Raji (cell line): ENCODE results near the gene PRKN.

Source experiments
- POLR2A ChIP-seq: IDR thresholded peaks from 2 replicates; pipeline ENCODE4 v1.6.1; 2011; ENCODE audit warnings: low read depth, low read length, control low read depth; ENCODE audit not compliant: insufficient read depth

The PRKN gene

DNA sequence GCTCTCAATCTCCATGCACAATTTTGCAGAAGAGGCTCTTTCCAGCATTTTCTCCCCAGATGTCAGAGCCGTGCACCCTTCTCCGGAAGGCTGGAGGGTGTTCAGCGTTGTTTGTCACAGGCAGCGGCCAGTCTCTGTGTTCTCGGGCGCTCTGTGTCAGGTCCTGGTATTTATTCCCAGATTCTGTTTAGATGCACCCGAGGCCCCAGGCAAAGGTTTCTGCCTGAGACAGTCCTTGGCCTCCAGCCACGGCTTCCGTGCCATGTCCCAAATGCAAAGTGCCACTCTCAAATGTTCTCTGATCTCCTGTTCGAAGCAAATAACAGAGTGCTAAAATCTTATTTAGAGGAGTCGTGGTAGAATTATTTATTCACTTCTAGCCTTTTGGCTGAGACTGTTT, 1313.4 kb downstream of the PRKN start:
- no peak for TF ChIP-seq POLR2A

DNA sequence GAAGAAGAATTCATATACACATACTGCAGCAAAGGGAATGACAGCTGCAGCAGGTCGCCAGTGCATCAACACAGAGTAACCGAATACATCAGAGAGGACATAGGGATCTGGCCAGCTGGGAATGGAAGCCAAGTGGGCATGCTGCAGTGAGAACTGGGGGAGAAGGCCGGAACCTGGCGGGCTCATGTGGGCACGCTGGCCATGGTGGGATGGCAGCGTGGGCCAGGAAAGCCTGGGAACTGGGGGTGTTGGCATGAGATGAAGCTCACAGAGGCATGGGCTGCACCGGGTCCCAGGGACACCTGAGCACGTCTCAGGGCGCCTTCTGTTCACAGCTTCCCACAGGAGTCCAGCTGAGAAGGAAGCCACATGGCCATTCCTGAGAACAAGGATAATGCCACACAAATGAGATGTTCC, 1314.2 kb downstream of the PRKN start:
- TF ChIP-seq POLR2A = no peak

DNA sequence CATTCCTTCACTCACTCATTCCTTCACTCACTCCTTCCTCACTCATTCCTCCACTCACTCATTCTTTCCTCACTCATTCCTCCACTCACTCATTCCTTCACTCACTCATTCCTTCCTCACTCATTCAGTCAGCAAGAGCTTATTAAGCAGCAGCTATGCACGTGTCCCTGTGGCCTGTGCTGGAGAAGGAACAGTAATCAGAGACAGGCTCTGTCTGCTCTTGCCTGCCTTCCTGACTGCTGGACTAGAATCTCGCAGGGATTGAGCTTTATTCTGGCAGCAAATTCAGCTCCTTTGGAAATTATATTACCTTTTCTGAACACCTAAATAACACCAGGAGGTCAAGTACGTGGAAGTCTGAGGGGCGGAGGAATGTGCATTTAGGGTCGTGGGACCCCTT, 1314.8 kb downstream of the PRKN start:
- TF ChIP-seq POLR2A = no peak

DNA sequence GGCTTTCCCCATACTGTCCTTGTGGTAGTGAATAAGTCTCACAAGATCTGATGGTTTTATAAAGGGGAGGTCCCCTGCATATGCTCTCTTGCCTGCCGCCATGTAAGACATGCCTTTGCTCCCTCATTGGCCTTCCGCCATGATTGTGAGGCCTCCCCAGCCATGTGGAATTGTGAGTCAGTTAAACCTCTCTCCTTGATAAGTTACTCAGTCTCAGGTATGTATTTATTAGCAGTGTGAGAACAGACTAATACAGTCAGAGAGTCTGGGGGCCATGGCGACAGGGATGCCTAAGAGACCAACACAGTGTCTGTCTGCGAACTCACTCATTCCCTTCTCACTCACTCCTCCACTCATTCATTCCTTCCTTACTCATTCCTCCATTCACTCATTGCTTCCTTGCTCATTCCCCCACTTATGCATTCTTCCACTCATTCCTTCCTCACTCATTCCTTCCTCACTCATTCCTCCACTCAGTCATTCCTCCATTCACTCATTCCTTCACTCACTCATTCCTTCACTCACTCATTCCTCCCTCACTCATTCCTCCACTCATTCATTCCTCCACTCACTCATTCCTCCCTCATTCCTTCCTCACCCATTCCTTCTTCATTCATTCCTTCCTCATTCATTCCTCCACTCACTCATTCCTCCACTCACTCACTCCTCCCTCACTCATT, 1316.2 kb downstream of the PRKN start:
- no peak for TF ChIP-seq POLR2A

DNA sequence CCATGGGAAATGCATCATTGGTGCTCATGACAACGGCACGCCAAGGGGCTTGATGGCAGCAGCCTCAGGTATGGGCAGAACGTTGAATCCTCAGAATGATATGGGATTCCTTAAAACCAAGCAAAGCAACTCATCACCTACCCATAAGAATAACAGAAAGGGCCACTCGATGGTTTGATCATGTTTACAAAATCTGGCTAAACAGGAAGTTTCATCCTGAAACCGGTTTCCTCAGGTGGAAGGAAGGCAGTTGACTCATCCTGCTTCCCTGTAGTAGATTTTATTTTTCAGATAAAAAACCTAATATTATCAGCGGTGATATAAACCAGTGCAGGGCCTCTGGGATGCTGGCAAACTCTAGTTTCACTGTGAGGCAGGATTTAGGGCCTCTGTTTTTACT, 1316.8 kb downstream of the PRKN start:
- TF ChIP-seq POLR2A = no peak

DNA sequence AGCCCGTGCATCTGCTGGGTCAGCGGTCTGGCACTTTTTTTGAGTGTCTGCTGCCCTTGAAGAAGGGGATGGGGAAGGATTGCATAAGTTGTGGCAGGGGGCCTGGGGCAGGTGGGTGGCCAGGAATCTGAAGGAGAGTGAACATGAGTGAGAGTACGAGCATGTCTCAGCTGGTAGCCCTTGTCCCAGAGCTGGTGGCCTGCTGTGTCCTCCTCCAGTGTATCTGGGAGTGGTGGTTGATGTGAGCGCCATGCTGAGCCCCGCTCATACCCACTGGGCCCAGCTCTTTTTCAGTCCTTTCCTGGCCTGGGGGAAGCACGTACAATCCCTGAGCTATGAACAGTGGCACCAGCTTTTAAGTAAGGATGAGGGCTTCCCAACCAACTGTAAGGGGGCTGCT, 1317.5 kb downstream of the PRKN start:
- TF ChIP-seq POLR2A = no peak

DNA sequence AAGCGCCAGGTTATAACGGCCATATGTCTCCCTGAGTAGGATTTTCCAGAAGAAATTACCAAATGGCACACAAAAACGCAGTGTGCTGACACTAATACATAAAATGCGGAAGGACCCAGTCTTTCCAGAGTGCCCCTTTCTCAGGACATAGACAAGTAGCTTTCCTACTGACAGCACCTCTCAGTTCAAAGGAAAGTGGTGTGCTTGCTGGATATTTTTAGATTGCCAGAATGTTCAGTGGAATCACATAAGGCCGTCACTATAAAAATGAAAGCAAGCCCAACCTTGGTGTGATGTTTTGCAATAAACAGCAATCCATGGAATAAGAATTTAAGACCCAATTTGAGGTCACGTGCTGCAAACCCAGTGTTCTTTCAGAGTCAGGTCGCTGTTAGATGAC, 1318.2 kb downstream of the PRKN start:
- TF ChIP-seq POLR2A = no peak

DNA sequence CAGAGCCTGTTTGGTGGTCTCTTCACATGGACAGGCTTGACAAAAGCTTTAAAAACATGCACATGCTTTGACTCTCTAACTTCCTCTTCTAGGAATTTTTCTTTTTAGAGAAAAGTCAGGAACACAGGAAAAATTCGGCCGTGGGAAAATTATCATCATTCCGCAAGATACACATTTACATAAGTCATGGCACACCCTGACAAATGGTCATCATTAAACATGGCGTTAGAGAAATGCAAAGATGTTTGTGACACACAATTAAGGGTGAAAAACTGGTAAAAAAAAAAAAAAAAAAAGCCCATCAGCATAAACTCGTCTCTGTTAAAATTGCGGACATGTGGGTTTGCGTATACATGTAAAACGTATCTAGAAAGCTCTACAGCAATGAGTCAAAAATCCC, 1319.5 kb downstream of the PRKN start:
- no peak for TF ChIP-seq POLR2A

DNA sequence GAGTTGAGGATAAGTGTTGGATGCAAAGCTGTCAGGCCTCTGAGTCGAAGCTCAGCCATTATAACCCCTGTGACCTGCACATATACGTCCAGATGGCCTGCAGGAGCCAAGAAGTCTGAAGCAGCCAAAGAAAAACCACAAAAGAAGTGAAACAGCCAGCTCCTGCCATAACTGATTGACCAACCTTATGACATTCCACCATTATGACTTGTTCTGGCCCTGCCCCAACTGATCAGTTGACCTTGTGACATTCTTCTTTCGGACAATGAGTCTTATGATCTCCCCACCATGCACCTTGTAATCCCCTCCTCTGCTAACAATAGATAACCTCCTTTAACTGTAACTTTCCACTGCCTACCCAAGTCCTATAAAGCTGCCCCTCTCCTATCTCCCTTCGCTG, 1320.0 kb downstream of the PRKN start:
- no peak for TF ChIP-seq POLR2A

DNA sequence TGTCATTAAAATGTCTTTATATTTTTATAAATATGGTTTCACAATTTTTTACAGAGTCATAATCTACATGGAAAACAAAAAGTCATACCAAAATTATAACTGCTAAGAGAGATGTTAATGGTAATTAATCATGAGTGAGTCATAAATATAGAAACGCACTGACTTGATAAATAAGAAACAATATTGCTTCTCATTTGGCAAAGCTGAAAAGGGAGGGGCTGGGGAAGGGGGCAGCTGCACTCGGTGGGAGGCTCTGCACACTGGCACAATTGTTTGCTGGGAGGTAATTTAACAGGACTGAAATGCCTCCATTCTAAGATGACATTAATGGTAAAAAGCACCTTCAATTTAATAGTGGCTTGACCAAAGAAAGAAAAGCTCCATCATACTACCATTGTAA, 1320.5 kb downstream of the PRKN start:
- no peak for TF ChIP-seq POLR2A

DNA sequence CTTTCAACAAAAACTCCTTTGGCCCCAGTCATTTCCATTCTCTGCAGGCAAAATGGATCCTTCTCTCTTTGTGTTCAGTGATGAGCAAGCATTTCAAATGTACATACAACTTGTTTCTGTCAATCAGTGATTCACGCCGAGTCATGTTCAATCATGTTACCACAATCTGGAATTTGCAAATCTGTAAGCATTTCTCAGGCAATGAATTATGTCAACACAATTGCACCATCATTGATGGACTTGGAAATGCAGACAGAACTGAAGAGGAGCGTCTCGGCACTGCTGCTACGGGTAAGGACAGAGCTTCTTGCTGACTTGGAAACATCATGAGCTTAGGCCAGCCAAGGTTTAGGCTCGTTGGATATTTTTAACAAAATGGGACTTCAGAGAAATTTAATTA, 1320.9 kb downstream of the PRKN start:
- TF ChIP-seq POLR2A = no peak

DNA sequence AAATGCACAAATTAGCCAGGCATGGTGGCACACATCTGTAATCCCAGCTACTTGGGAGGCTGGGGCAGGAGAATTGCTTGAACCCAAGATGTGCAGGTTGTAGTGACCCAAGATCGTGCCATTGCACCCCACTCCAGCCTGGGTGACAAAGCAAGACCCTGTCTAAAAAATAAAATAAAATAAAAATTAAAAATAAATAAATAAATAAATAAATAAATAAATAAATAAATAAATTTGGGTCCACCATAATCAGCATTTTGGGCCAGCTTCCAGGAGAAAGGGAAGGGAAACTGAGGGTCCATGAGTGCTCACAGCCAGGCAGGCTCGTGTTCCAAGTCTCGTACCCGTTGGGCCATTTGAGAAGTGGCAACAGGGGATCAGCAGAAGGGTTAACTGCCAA, 1322.1 kb downstream of the PRKN start:
- no peak for TF ChIP-seq POLR2A

DNA sequence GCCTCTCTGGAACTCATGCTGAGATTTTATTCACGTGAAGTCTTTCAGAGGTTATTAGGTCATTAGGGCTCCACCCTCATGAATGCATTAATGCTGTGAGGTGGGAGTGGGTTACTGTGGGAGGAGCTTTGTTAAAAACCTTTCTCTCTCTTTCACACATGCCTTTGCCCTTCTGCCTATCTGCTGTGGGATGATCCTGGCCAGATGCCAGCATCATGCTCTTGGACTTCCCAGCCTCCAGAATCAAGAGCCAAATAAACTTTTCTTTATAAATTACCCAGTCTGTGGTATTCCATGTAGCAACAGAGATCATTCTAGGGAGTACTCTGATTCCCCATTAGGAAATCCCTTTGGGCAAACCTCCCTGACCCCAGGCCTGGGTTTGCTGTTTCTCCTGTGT, 1323.8 kb downstream of the PRKN start:
- TF ChIP-seq POLR2A = no peak

DNA sequence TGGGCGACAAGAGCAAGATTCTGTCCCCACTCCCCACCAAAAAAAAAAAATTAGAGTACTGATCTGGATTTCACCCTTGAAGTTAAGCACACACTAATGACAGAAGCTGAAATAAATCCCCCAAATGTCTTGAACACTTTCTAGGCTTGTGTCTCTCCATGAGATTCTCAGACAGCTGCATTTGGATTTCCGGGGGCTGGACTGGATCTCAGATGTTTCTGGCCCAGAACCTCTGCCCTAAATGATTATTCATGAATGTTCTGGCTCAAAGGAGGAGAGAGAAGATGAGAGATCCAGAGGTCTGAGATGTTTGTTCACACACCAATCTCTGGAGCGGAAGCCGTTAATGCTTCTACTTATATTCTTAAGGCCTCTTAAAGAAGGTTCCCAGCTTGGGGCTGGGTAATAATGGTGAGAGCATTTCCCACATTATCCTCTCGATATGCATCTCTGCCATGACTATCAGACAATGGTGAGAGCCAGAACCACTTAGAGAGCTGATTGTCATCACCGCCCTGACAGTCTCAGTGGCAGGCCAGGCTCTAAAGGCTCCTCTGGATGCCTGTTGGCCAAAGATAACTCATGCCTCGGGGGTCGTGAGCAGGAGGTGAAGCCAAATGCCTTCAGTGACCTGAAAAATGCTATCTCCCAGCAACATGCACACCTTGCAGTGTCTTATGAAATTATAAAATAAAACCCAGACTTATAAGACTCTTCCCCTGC, 1325.8 kb downstream of the PRKN start:
- TF ChIP-seq POLR2A = no peak

DNA sequence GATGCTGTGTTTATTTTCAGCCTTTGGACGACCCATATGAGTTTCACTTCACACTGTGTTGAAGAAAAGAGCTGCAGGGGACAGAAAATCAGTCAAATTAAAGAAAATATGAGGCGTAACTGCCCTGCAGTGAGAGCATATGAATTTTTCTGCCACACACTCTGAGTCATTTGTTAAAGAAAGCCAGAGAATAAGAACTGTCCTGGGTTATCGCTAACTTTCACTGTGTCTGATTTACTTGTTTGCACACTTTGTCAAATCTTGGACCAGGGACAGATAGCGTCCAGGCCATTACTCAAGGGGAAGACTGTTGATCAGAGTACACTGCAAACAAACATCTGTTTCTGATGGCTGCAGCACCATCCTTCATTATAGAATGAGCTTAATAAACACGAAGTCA, 1326.9 kb downstream of the PRKN start:
- no peak for TF ChIP-seq POLR2A

DNA sequence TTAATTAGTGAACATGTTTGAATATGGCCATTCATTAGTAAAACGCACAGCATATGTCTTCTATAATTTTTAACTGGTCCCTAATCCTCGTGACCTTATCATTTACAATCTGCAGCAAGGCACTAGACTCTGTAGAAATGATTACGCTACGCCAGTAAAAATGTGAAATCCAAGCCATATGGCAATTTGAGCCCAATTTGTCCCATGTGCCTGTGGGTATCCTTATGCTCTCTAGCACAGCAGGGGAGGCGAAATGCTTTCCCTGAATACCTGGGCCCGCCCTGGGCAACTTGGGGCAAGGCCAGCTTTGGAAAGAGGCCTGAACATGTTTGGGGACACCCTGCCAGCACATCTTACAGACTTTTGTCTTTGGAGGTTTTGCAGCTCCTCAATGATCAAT, 1331.0 kb downstream of the PRKN start:
- TF ChIP-seq POLR2A = no peak

DNA sequence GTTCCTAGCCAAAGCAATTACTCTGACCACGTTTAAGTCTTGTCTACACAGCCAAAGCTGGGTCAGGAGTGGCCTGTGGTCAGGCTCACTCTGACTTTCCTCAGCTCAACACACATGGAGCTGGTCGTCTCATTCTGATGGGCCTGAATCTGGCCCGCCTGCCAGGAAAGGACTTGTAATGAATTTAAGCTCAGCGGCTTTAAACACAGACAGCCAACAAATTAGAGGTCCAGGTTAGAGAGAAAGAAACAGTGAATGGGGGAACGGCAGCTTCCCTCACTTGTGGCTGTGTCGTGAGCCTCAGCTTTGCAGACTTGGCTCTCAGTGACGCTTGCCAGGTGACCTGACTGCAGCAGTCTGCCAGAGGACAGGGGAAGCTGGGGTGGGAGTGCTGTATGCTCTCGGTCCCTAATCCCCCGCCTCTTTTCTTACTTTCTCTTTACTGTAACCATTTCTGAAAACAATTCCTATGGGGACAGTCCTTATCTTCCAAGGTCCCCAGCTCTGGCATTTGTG, 1331.8 kb downstream of the PRKN start:
- no peak for TF ChIP-seq POLR2A

DNA sequence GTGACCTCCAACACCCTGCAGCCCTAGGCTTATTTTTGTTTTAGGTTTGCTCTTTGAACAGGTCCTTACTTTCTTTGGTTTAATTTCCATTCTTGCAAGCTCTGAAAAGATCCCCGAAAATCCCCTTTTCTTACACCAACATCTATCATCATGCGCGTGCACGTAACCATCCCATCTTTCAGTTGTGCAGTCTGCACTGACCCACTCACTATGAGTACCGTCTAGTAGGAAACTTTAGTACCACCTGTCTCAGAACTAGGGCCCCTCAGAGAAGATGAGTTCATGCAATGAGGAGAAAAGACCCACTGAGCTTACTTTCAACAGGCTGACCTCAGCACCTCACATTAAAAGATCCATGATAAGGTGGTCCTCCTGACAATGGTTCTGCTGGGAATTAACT, 1333.1 kb downstream of the PRKN start:
- no peak for TF ChIP-seq POLR2A
